GM21529 (cell line): ENCODE measurements around the gene TRIM16.
"Not testable (repeated sequence)": the region's sequence is repeated elsewhere in the genome, so short reads cannot be mapped to it uniquely, and the experiment has no call there.

Experiments
- ATAC-seq: cut with Tn5 transposase; IDR thresholded peaks from one replicate; pipeline ENCODE4 v1.9.1; 2021; ENCODE audit not compliant: unreplicated experiment

The TRIM16 gene

DNA sequence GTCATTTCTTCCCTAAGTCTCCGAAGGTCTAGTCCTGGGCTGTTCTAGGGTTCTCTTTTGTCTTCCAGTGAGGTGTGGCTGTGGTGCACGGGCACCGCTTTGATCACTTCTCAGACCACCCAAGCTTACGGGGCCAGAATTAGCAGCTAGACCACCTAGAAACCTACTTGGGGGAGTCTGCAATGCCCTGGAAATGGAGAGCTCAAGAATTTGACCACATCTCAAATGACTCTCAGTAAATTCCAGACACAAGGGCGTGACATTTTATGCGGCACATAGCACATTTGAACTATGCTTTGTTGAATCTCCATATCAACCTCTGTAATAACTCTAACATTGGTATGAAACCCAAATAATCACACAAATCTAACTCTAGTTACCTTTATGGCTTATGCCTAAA lies 24.9 kb downstream of the TRIM16 start:
- no peak for ATAC-seq

GRCh38 chr17:15658296-15658695 lies 25.8 kb downstream of the TRIM16 start:
- no peak for ATAC-seq

DNA sequence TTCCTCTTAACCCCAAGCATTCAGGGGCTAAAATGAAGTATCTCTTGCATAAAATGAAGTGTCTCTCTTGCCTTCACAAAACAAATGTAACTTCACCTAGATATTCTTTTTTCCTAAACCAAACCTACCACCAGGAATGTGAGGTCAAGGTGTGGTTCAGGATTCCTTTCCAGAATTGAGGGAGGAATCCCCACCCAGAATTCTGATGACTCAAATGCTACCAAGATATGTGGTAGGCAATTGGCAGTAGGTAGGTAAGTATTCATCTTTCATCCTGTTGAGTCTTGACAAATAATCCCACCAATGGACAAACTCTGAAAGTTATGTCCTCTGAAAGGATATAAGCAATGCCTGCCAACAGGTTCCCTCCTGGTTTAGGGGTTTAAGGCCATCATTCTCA lies 26.2 kb downstream of the TRIM16 start:
- no peak for ATAC-seq

DNA sequence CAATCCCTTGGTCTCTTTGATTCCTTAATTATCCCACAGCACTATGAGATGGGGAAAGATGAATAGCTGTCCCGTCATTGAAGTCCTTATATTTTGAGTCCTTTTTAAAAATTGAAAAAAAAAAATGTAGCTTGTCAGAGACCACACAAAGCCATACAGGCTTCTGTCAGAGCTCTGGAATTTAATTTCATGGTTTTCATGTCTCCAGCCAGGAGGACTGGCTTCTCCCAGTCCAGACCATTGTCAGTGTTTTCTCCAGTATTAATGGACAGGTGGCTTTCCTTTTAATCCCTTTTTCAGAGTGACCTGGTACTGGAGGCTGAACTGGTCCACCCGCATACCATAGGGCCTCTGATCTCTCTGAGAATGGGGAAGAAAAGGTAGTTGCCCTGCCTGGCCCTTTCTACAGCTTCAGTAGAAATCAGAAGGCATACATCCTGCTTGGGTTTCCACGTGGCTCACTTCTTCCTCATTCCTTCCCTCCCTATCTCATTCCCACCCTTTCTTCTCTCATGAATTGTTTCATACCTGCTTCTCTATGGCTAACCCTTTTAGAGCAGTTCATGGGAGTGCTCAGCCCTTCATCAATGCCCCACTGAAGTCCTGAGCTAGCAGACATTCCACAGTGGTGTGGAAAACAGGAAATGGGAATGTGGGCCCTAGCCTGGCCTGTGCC lies 29.1 kb downstream of the TRIM16 start:
- no peak for ATAC-seq

DNA sequence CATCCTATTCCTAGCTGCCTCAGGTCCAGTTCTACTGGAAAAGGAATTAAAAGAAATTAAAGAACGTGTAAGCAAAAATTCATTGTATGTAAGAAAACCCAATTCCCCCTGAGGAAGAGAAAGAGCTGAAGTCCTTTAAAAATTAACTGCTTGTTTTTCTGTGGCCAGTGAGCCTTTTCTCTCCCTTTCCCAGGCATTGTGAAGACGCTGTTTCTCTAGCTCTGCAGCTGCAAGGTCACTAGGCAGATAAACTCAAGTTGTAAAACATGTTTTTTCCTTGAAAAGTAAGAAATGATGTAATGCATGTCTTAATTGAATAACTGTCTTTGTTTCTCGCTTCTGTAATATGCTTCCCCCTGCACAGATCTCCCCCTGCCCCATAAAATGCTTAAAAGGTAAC lies 29.7 kb downstream of the TRIM16 start:
- not testable (repeated sequence) for ATAC-seq

DNA sequence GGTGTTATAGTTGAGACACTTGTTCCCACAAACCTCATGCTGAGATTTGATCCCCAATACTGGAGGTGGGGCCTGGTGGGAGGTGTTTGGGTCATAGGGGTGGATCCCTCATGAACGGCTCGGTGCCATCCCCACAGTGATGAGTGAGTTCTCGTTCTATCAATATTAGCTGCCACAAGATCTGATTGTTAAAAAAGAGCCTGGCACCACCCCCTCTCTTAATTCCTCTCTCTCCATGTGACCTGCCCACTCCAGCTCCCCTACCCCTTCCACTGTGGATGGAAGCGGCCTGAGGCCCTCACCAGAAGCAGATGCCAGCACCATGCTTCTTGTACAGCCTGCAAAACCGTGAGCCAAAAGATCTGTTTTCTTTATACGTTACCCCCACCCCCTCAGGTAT lies 31.2 kb downstream of the TRIM16 start:
- ATAC-seq = no peak

DNA sequence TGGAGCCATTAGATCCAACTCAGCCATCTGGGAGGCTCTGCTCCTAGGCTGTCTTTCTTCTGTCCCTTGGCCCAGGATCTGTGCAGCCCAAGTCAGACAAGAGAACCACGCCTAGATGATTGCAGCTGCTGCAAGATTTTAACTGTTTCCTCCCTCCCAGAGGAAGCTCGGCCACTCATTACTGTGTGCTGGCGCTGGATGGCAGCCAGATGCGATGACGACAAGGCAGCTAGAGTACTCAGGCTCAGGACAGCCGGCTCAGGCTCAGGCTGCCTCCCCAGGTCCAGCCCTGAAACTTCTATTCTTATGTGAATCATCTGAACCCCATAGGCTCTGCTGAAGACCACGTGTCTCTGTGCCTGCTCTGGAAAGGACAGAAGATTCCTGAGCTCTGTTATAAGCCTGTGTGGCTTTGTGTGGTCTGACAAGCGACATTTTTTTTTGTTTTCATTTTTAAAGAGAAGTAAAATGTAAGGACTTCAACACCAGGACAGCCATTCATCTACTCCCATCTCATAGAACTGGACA lies 32.5 kb downstream of the TRIM16 start:
- peak; percentile 90 for ATAC-seq

- ATAC-seq = no peak
Observed at GRCh38 chr17:15650741-15651582, 33.1 kb downstream of the TRIM16 start.

- no peak for ATAC-seq
Observed at GRCh38 chr17:15649861-15650421, 34.2 kb downstream of the TRIM16 start.

GRCh38 chr17:15648386-15648785 lies 35.7 kb downstream of the TRIM16 start:
- no peak for ATAC-seq

- peak; percentile 34 for ATAC-seq
Observed at GRCh38 chr17:15645942-15646312, 38.2 kb downstream of the TRIM16 start.

DNA sequence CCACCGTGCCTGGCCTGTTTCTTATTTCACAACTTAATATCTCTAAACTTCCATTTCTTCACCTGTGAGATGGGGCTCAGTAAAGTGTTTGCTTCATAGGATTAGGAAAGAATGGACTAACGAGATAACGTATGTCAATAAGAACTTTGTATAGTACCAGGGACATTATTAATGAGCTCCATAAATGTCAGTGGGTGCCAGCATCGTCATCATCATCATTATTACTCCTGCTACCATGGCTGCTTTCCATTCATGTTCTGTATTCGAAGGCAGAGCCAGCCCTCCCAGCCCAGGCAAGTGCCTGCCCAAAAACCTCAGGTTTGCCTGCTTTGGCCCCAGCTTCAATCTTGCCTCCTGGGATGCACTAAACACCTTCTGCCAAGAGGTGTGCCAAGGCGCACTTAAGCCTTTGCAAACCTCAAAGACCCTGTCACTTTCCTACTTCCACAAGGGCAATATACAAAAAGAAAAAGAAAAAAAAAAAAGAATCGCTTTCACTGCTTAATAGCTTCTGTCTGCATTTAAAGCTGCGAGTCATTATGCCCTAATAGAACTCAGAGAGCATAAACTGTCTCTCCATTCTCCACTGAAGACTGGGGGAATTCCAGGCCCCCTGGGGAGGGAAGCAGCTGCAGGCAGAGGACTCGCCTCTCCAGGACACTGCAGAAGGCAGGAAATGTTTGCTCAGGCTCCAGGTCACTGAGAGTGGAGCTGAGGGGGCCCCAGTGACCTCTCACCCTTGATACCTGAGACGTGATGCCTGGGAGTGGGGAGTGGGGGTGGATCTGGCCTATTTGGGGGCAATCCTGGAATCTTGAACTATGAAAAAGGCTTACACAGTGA lies 38.8 kb downstream of the TRIM16 start:
- ATAC-seq = peak; percentile 58

- not testable (repeated sequence) for ATAC-seq
Observed at GRCh38 chr17:15642505-15643251, 41.4 kb downstream of the TRIM16 start.

DNA sequence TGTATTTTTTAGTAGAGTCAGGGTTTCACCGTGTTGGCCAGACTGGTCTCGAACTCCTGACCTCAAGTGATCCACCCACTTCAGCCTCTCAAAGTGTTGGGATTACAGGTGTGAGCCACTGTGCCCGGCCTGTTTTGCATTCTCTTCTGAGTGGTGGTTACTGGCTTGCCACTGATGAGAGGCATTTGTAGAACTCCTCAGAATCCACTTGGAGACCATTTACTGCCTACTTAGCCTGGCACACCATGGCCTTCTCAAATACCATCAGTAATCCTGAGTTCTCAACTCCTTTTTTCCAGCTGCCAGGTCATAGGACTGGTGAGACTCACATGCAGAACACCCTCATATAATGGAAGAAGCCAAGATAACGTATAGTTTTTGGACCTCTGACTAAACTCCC lies 42.1 kb downstream of the TRIM16 start:
- ATAC-seq = not testable (repeated sequence)

DNA sequence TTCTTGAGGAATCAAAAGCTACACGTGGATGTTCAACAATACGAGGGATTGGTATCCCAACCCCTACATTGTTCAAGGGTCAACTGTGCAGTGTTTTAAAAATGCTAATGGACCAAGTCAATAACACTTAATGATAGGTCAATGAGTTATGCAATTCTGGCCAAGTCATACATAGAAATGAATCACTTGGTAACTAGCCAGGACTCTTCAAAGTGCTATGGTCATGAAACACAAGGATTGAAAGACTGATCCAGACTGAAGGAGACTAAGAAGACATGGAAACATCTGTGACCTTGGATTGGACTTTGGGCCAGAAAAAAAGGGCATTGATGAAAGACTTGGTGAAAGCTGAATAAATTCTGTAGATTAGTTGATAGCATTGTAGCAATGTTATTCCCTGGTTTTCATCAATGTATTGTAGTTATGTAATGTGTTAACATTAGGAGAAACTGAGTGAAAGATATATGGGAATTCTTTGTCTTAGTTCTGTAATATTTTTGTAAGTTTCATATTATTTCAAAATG lies 53.1 kb downstream of the TRIM16 start:
- not testable (repeated sequence) for ATAC-seq

GRCh38 chr17:15629991-15630390 lies 54.1 kb downstream of the TRIM16 start:
- ATAC-seq = not testable (repeated sequence)

GRCh38 chr17:15623661-15624209 lies 60.4 kb downstream of the TRIM16 start:
- not testable (repeated sequence) for ATAC-seq

DNA sequence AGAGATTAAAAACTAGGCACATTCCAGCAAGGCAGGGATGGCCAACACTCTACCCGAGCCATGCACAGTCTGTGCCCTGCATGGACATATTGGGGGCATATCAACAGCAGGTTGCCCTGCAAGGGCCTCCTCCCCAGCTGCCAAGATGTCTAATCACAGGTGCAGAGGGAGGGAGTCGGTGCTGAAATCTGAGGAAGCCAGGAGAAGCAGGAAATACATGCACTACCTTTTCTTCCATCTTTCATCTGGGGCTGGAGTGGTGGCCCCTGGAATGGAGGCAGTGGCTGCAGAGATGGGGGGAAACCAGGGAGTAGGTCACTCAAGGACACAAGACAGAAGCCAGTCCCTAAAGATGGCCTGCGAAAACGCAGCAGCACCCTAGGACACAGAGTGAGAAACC lies 60.9 kb downstream of the TRIM16 start:
- not testable (repeated sequence) for ATAC-seq

DNA sequence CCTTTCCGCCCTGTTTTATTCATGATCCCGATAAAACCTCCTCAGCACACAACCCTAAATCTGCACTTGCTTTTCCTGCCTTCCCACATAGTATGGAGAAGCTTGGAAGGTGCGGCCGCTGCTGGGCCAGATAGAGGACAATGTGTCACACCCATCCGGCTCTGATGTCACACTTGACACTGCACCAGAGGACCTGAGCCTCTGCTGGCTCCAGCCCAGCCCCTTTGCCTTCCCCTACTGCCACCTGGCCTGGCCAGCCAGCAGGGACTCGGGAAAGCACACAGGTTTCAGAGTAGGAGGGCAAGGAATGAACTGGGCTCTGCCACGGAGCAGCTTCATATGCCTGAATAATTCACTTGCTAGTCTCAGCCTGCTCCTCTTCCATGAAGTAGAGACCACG lies 62.0 kb downstream of the TRIM16 start:
- ATAC-seq = not testable (repeated sequence)
